Measurements from ENCODE around the gene CWC27. TPM values are rescaled to one million over a fixed set of nuclear protein-coding genes. Genes with fewer than 3 reads are reported as not detected.
A peak's percentile ranks its signal among the peaks of the same experiment; 100 is the strongest.

CWC27 gene
- total and polyA plus RNA-seq, 2 of the 13 experiments (the other 11 are each of a cell fraction or from before 2014, with no cell fraction given): 21.1 to 25.7 TPM

- TF ChIP-seq HOXA9 (CRISPR knock-in tag; IDR thresholded peaks at IDR 0.05; ENCODE audit: borderline replicate concordance) (no peak), NPAS2 (CRISPR knock-in tag; IDR thresholded peaks at IDR 0.05; ENCODE audit: borderline replicate concordance) (no peak), HBP1 (CRISPR knock-in tag; IDR thresholded peaks at IDR 0.05; ENCODE audit: low read depth) (no peak), ZNF292 (CRISPR knock-in tag; IDR thresholded peaks at IDR 0.05; ENCODE audit: borderline replicate concordance, low read depth) (no peak), ZSCAN31 (CRISPR knock-in tag; IDR thresholded peaks at IDR 0.05; ENCODE audit: low read depth) (0 out of 2 replicates have a peak, but pooled peaks have one; percentile 28), SKI (IDR thresholded peaks at IDR 0.05; ENCODE audit: partially characterized antibody) (no peak), ZNF616 (CRISPR knock-in tag; IDR thresholded peaks at IDR 0.05; ENCODE audit: low read depth) (no peak), ISL2 (CRISPR knock-in tag; IDR thresholded peaks at IDR 0.05) (0 out of 2 replicates have a peak, but pooled peaks have one; percentile 36), ZNF33A (CRISPR knock-in tag; IDR thresholded peaks at IDR 0.05; ENCODE audit: borderline replicate concordance) (no peak), ZNF557 (CRISPR knock-in tag; IDR thresholded peaks at IDR 0.05) (no peak), KAT2B (IDR thresholded peaks at IDR 0.05; ENCODE audit: borderline replicate concordance, low read depth, low read length) (no peak), ZGPAT (CRISPR knock-in tag; IDR thresholded peaks at IDR 0.05) (peak; percentile 81; the same call in 1 of the 2 replicates), PBX3 (CRISPR knock-in tag; IDR thresholded peaks at IDR 0.05; ENCODE audit: borderline replicate concordance) (no peak), MXD3 (CRISPR knock-in tag; IDR thresholded peaks at IDR 0.05) (peak; percentile 70; the same call in 1 of the 2 replicates), STAT5B (CRISPR knock-in tag; IDR thresholded peaks at IDR 0.05) (no peak), ATF4 (CRISPR knock-in tag; IDR thresholded peaks at IDR 0.05) (0 out of 4 replicates have a peak, but pooled peaks of 1 of the 2 experiments have one; percentile 46), TARDBP (CRISPR knock-in tag; IDR thresholded peaks at IDR 0.05) (no peak), LBX2 (CRISPR knock-in tag; IDR thresholded peaks at IDR 0.05; ENCODE audit: borderline replicate concordance) (no peak), BRF2 (CRISPR knock-in tag; IDR thresholded peaks at IDR 0.05) (no peak), MAFG (CRISPR knock-in tag; IDR thresholded peaks at IDR 0.05) (no peak), HOXA7 (CRISPR knock-in tag; IDR thresholded peaks at IDR 0.05) (no peak)
Observed at GRCh38 chr5:65035211-65036206, 266.8 kb downstream of the CWC27 start (continued).
